Activated T-cell treated with anti-CD3 and anti-CD28 coated beads, Interleukin-2, amount 50 U/mL, for 48 hours (primary cell): ENCODE measurements around the gene FBXO31.

Experiments used
- DNase-seq, 2 experiments: peaks; one replicate each; pipeline ENCODE4 v3.0.0-alpha.2; 2020

FBXO31 gene

GRCh38 chr16:87304951-87305350 lies 78.6 kb downstream of the FBXO31 start:
- DNase-seq: no peak

- no peak for DNase-seq
These were observed 79.5 kb downstream of the FBXO31 start for GRCh38 chr16:87303962-87304521.

- no peak for DNase-seq
These were observed 80.1 kb downstream of the FBXO31 start for GRCh38 chr16:87303431-87303930.

GRCh38 chr16:87298857-87299465 lies 84.6 kb downstream of the FBXO31 start:
- DNase-seq: no peak

- peak; percentile 57 to 60 for DNase-seq
These were observed 85.5 kb downstream of the FBXO31 start for GRCh38 chr16:87297918-87298631.

- no peak for DNase-seq
These were observed 86.2 kb downstream of the FBXO31 start for GRCh38 chr16:87297407-87297806.

- no peak for DNase-seq
These were observed 87.7 kb downstream of the FBXO31 start for GRCh38 chr16:87295661-87296531.

GRCh38 chr16:87295259-87295658 lies 88.3 kb downstream of the FBXO31 start:
- no peak for DNase-seq

GRCh38 chr16:87293990-87294389 lies 89.6 kb downstream of the FBXO31 start:
- DNase-seq: no peak

GRCh38 chr16:87291944-87292343 lies 91.6 kb downstream of the FBXO31 start:
- DNase-seq: no peak

- DNase-seq: no peak
These were observed 94.7 kb downstream of the FBXO31 start for GRCh38 chr16:87288753-87289362.

GRCh38 chr16:87286839-87287626 lies 96.5 kb downstream of the FBXO31 start:
- no peak for DNase-seq

- DNase-seq: no peak
These were observed 99.4 kb downstream of the FBXO31 start for GRCh38 chr16:87284183-87284582.

- DNase-seq: no peak
These were observed 104.4 kb downstream of the FBXO31 start for GRCh38 chr16:87279094-87279658.

GRCh38 chr16:87278191-87279093 lies 105.1 kb downstream of the FBXO31 start:
- peak; percentile 69 to 70 for DNase-seq
